Measurements from ENCODE around the gene GRPEL1. TPM values are rescaled to one million over a fixed set of nuclear protein-coding genes. Genes with fewer than 3 reads are reported as not detected.

The GRPEL1 gene
- total and polyA plus RNA-seq, 9 of the 15 experiments (the other 6 are each of a cell fraction or from before 2014, with no cell fraction given): 43.4 to 192 (median 86.6) TPM

- ATAC-seq (peak; percentile 1; the same call in 2 of the 3 replicates), FAIRE-seq (peak; percentile 73), DNase-seq (ENCODE audit: extremely low read depth in 1 of 4, low spot score in 3 of 4) (no peak)
- Histone ChIP-seq H3K4me1 (replicated peaks in 1 of 2; ENCODE audit: control insufficient read depth in 2 of 2, insufficient read depth in 2 of 2, low read length in 2 of 2) (peaks cover 12 to 41% of the 10 kb centered on the region in 2 experiments; a peak in 4 of 5 replicates), H3K4me3 (peak overlapping the region; percentile 96), H3K9ac (ENCODE audit: insufficient read depth in 1 of 2, low read depth in 2 of 2, low read length in 2 of 2) (peak overlapping the region; percentile 87 to 100), H2AFZ (ENCODE audit: low read depth, low read length) (peak overlapping the region; percentile 95), H3K36me3 (ENCODE audit: control insufficient read depth, insufficient read depth, low read length) (peaks cover 9% of the 10 kb centered on the region; the same call in 1 of the 3 replicates), H3K27me3 (ENCODE audit: control insufficient read depth in 2 of 2, insufficient read depth in 2 of 2, low read length in 2 of 2) (no peaks in the 10 kb centered on the region), H3K79me2 (ENCODE audit: control insufficient read depth, insufficient read depth, low read length) (peaks cover 53% of the 10 kb centered on the region), H3K4me2 (ENCODE audit: insufficient read depth, low read length) (peak overlapping the region; percentile 86), H3K9me1 (ENCODE audit: control insufficient read depth, insufficient read depth, low read length) (no peaks in the 10 kb centered on the region), H3K9me3 (replicated peaks; ENCODE audit: control insufficient read depth, insufficient read depth, low read depth, low read length) (no peaks in the 10 kb centered on the region), H4K20me1 (replicated peaks; ENCODE audit: control insufficient read depth, insufficient read depth, low read length) (peaks cover 20% of the 10 kb centered on the region), H3K27ac (ENCODE audit: extremely low read depth, low read depth, low read length) (peak overlapping the region; percentile 79)
- WGBS (ENCODE audit: insufficient coverage, low coverage, missing lambda C conversion rate): 16% methylated on average over 25 of the region's 29 CpGs
- CTCF ChIA-PET (ENCODE audit: low intra/inter-chr PET ratio): no interaction called here
- in situ Hi-C loops (cut with MboI): no loop called here
- intact Hi-C loops (cut with micrococcal nuclease): no loop called here
- POLR2A ChIA-PET: interaction anchor here (0.6 to 2.0 kb wide), 8 partner anchors 10 to 134 kb away, joined by 3 to 10 read pairs (median 4); no protein-coding TSS in a partner anchor
- BruUV-seq (replicated peaks): no TSS peak
- TF ChIP-seq E2F8 (IDR thresholded peaks at IDR 0.05; ENCODE audit: low read depth, partially characterized antibody) (no peak), ARID3B (CRISPR knock-in tag; IDR thresholded peaks at IDR 0.05; ENCODE audit: borderline replicate concordance) (no peak), CHD1 (IDR thresholded peaks at IDR 0.05; ENCODE audit: low read length) (peak; percentile 46), RAD51 (IDR thresholded peaks at IDR 0.05; ENCODE audit: borderline replicate concordance, low read depth) (no peak), DLX4 (CRISPR knock-in tag; IDR thresholded peaks at IDR 0.05) (no peak), ZNF609 (CRISPR knock-in tag; IDR thresholded peaks at IDR 0.05; ENCODE audit: borderline replicate concordance) (no peak), ZBTB1 (CRISPR knock-in tag; IDR thresholded peaks at IDR 0.05; ENCODE audit: borderline replicate concordance, low read depth) (no peak), SIX5 (IDR thresholded peaks at IDR 0.05; ENCODE audit: borderline replicate concordance in 1 of 2, insufficient read depth in 1 of 2, low read depth in 1 of 2, low read length in 2 of 2) (no peak), GTF2A2 (tag; IDR thresholded peaks at IDR 0.05) (no peak), BRF1 (IDR thresholded peaks at IDR 0.05; ENCODE audit: borderline replicate concordance, extremely low read depth, insufficient read length) (no peak)
Observed at GRCh38 chr4:7044137-7044930, 23.5 kb downstream of the GRPEL1 start.

Measured in K562 (cell line).